Urinary bladder (tissue), 4 donors: ENCODE data around the gene SNRPD3. TPM values are rescaled to one million over a fixed set of nuclear protein-coding genes. Genes with fewer than 3 reads are reported as not detected.
"Not testable (repeated sequence)": the region's sequence is repeated elsewhere in the genome, so short reads cannot be mapped to it uniquely, and the experiment has no call there.

Experiments
- DNase-seq: peaks from one replicate; pipeline ENCODE4 v3.0.0-alpha.2; 2015; ENCODE audit errors: extremely low spot score
- H3K27ac ChIP-seq: one replicate; pipeline ENCODE4 v1.5.1; 2013; ENCODE audit warnings: low read depth, mild to moderate bottlenecking, moderate library complexity
- H3K36me3 ChIP-seq: one replicate; pipeline ENCODE4 v1.6.1; 2013; ENCODE audit warnings: mild to moderate bottlenecking, moderate library complexity; ENCODE audit not compliant: insufficient read depth
- H3K4me1 ChIP-seq: one replicate; pipeline ENCODE4 v1.6.1; 2013; ENCODE audit warnings: mild to moderate bottlenecking, moderate library complexity; ENCODE audit not compliant: insufficient read depth
- H3K4me3 ChIP-seq: one replicate; pipeline ENCODE4 v1.5.1; 2013; ENCODE audit warnings: low read depth, low read length
- WGBS: extraction: QIAGEN DNeasy Blood & Tissue Kit; methylation state at CpG from one replicate; pipeline ENCODE4 v1.1.7; 2013; 5-methylcytosine and 5-hydroxymethylcytosine counted together
- polyA plus RNA-seq: library from polyadenylated mRNA; stranded (reverse); fragments of 200-250 nt; gene quantifications from one replicate; pipeline ENCODE4 v1.2.3, GENCODE V29; 2013
- total RNA-seq: library from RNA; depleted of rRNA; stranded (reverse); fragments of >200 nt; gene quantifications from one replicate; pipeline ENCODE4 v1.2.3, GENCODE V29; 2014
- donor health status: healthy with polysubstance abuse.
- donor health status: healthy.

The SNRPD3 gene
- total and polyA plus RNA-seq, 2 donors: 100 to 107 TPM

- H3K4me1 ChIP-seq: no peaks in the 10 kb centered on the region
- no peak overlapping the region for H3K27ac ChIP-seq
- no peak for DNase-seq
- H3K4me3 ChIP-seq: no peak overlapping the region
- no peaks in the 10 kb centered on the region for H3K36me3 ChIP-seq
- WGBS: 83% methylated on average over 7 of the region's 7 CpGs
Observed at GRCh38 chr22:24594569-24595120, 38.8 kb downstream of the SNRPD3 start.

- no peak for DNase-seq
- 91% methylated on average over 6 of the region's 6 CpGs for WGBS
- no peaks in the 10 kb centered on the region for H3K4me1 ChIP-seq
- H3K36me3 ChIP-seq: no peaks in the 10 kb centered on the region
- H3K4me3 ChIP-seq: no peak overlapping the region
- no peak overlapping the region for H3K27ac ChIP-seq
Observed at GRCh38 chr22:24595228-24595627, 39.4 kb downstream of the SNRPD3 start.

GRCh38 chr22:24595863-24596262 lies 40.1 kb downstream of the SNRPD3 start:
- WGBS: 96% methylated on average over 4 of the region's 4 CpGs
- Histone ChIP-seq H3K27ac (no peak overlapping the region), H3K36me3 (no peaks in the 10 kb centered on the region), H3K4me1 (no peaks in the 10 kb centered on the region), H3K4me3 (no peak overlapping the region)
- DNase-seq: no peak

- not testable (repeated sequence) for H3K36me3 ChIP-seq, DNase-seq, H3K27ac ChIP-seq, H3K4me3 ChIP-seq, H3K4me1 ChIP-seq
- 93% methylated on average over 9 of the region's 9 CpGs for WGBS
Observed at GRCh38 chr22:24597076-24597475, 41.3 kb downstream of the SNRPD3 start.

- H3K4me1 ChIP-seq: no peaks in the 10 kb centered on the region
- no peak overlapping the region for H3K27ac ChIP-seq
- no peak overlapping the region for H3K4me3 ChIP-seq
- WGBS: 85% methylated on average over 8 of the region's 8 CpGs
- H3K36me3 ChIP-seq: no peaks in the 10 kb centered on the region
- DNase-seq: no peak
Observed at GRCh38 chr22:24599514-24599913, 43.7 kb downstream of the SNRPD3 start.

- WGBS: 90% methylated on average over 3 of the region's 3 CpGs
- not testable (repeated sequence) for H3K4me3 ChIP-seq, DNase-seq, H3K27ac ChIP-seq, H3K36me3 ChIP-seq, H3K4me1 ChIP-seq
Observed at GRCh38 chr22:24599958-24600715, 44.3 kb downstream of the SNRPD3 start.

- WGBS: 75% methylated on average over 12 of the region's 12 CpGs
- no peak overlapping the region for H3K4me3 ChIP-seq
- no peaks in the 10 kb centered on the region for H3K4me1 ChIP-seq
- H3K27ac ChIP-seq: no peak overlapping the region
- DNase-seq: no peak
- H3K36me3 ChIP-seq: no peaks in the 10 kb centered on the region
Observed at GRCh38 chr22:24601217-24602104, 45.7 kb downstream of the SNRPD3 start.

GRCh38 chr22:24602105-24602749 lies 46.4 kb downstream of the SNRPD3 start:
- WGBS: 92% methylated on average over 11 of the region's 11 CpGs
- not testable (repeated sequence) for DNase-seq, H3K4me3 ChIP-seq, H3K36me3 ChIP-seq, H3K27ac ChIP-seq, H3K4me1 ChIP-seq

GRCh38 chr22:24602847-24603769 lies 47.3 kb downstream of the SNRPD3 start, which contains the start of gene GGT1:
TSS of gene GGT1 (plus strand) at chr22:24603193. CDS start at chr22:24611082, 7,889 bp downstream.
- DNase-seq, H3K27ac ChIP-seq, H3K4me1 ChIP-seq, H3K36me3 ChIP-seq, H3K4me3 ChIP-seq: not testable (repeated sequence)
- 46% methylated on average over 22 of the region's 22 CpGs for WGBS

GRCh38 chr22:24603770-24604629 lies 48.2 kb downstream of the SNRPD3 start:
- H3K36me3 ChIP-seq, H3K4me1 ChIP-seq, H3K27ac ChIP-seq, DNase-seq, H3K4me3 ChIP-seq: not testable (repeated sequence)
- WGBS: 14% methylated on average over 18 of the region's 18 CpGs

GRCh38 chr22:24606340-24606739 lies 50.5 kb downstream of the SNRPD3 start:
- not testable (repeated sequence) for DNase-seq, H3K36me3 ChIP-seq, H3K27ac ChIP-seq, H3K4me3 ChIP-seq, H3K4me1 ChIP-seq
- 70% methylated on average over 2 of the region's 2 CpGs for WGBS

GRCh38 chr22:24607429-24607983 lies 51.7 kb downstream of the SNRPD3 start:
- H3K4me1 ChIP-seq, H3K27ac ChIP-seq, DNase-seq, H3K36me3 ChIP-seq, H3K4me3 ChIP-seq: not testable (repeated sequence)
- WGBS: 74% methylated on average over 18 of the region's 18 CpGs
